ENCODE data around the gene SLC7A9. TPM values are rescaled to one million over a fixed set of nuclear protein-coding genes. Genes with fewer than 3 reads are reported as not detected.

SLC7A9 gene
- total and polyA plus RNA-seq, 7 donors: 0.20 to 0.49 (median 0.36) TPM; not detected in 4

DNA sequence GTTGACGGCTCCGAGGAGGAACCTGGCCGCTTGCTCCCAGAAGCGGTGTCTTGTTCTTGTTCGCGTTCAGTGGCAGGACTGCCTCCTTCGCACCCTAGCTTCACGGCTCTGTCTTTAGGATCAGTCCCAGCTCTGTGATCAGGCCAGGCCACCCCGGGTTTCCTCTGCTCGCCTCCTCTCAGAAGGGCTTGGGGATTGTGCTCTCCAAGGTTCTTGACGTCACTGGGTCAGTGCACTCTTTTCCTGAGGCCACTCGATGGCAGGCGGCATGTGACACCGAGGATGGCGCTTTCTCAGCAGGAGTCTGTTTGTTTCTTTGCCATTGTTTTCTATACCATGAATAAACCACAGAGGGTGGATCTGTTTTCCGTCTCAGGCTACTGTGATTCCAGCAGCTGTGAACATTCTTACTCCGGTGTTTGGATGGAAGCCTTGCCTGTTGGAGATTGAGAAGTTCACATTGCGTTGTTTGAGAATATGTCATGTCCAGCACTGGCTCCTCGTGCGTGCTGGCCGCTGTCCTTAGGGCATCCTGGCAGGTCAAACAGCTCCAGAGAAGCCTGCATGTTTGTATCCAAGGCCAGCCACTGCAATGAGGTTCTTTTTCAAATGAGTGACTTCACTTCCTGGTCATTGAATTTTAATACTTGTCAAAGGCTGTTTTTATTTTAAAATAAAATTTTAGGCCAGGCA lies 44.5 kb downstream of the SLC7A9 start:
- H3K27me3 ChIP-seq: peaks cover 0 to 8% (median 0%) of the 10 kb centered on the region in 3 donors
- no peaks in the 10 kb centered on the region for H3K9me3 ChIP-seq
- no peaks in the 10 kb centered on the region for H3K36me3 ChIP-seq
- 58 to 78% methylated on average over 21 of the region's 21 CpGs for WGBS, 2 donors
- no peaks in the 10 kb centered on the region for H3K4me1 ChIP-seq
- no peak for DNase-seq
- TF ChIP-seq EP300 (IDR thresholded peaks at IDR 0.05): no peak
- intact Hi-C loops (cut with DNase I): no loop called here
- no peak overlapping the region for H3K27ac ChIP-seq
- no peak overlapping the region for H3K4me3 ChIP-seq

DNA sequence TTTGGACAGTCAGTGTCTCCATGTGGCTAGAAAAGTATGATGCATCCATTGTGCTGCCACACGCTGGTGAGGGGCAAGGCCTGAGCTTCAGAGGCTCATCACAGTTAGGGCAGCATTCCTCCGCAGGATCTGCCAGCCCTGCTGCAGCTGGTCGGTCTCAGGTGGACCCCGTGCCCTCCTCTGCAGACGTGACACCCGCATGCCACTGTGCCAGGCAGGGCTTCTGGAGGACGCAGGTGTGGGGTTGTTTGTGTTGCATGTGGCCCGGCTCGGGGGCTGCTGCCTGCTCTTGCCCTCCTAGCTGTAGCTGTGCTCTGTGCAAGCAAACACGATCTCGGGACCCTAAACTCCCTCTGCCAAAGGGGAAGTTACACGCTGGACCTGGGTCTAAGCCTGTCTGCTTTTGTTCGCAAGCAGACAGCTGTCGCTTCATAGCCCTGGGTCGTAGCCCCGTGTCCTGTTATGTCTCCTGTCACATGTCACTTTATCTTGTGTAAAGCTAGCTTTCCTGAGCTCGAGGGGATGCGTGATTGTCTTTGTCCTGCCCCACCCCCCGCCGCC lies 45.3 kb downstream of the SLC7A9 start:
- intact Hi-C loops (cut with DNase I): no loop called here
- H3K9me3 ChIP-seq: no peaks in the 10 kb centered on the region
- H3K36me3 ChIP-seq: no peaks in the 10 kb centered on the region
- no peak overlapping the region for H3K4me3 ChIP-seq
- H3K4me1 ChIP-seq: no peaks in the 10 kb centered on the region
- DNase-seq: no peak
- TF ChIP-seq POLR2A (IDR thresholded peaks at IDR 0.05) (no peak), EP300 (IDR thresholded peaks at IDR 0.05) (no peak), POLR2AphosphoS5 (IDR thresholded peaks at IDR 0.05) (no peak)
- TF ChIP-seq, protein P1, sequence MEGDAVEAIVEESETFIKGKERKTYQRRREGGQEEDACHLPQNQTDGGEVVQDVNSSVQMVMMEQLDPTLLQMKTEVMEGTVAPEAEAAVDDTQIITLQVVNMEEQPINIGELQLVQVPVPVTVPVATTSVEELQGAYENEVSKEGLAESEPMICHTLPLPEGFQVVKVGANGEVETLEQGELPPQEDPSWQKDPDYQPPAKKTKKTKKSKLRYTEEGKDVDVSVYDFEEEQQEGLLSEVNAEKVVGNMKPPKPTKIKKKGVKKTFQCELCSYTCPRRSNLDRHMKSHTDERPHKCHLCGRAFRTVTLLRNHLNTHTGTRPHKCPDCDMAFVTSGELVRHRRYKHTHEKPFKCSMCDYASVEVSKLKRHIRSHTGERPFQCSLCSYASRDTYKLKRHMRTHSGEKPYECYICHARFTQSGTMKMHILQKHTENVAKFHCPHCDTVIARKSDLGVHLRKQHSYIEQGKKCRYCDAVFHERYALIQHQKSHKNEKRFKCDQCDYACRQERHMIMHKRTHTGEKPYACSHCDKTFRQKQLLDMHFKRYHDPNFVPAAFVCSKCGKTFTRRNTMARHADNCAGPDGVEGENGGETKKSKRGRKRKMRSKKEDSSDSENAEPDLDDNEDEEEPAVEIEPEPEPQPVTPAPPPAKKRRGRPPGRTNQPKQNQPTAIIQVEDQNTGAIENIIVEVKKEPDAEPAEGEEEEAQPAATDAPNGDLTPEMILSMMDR (IDR thresholded peaks at IDR 0.05): no peak
- WGBS, 2 donors: 48 to 68% methylated on average over 20 of the region's 20 CpGs
- H3K27me3 ChIP-seq: peaks cover 0 to 8% (median 0%) of the 10 kb centered on the region in 3 donors
- H3K27ac ChIP-seq: no peak overlapping the region

- no peaks in the 10 kb centered on the region for H3K4me1 ChIP-seq
- no peaks in the 10 kb centered on the region for H3K36me3 ChIP-seq
- TF ChIP-seq POLR2AphosphoS5 (IDR thresholded peaks at IDR 0.05) (no peak), EP300 (IDR thresholded peaks at IDR 0.05) (no peak), POLR2A (IDR thresholded peaks at IDR 0.05) (no peak)
- TF ChIP-seq, protein P1 (IDR thresholded peaks at IDR 0.05): no peak
- H3K27me3 ChIP-seq: peaks cover 0 to 8% (median 0%) of the 10 kb centered on the region in 3 donors
- H3K4me3 ChIP-seq: no peak overlapping the region
- 86 to 87% methylated on average over 7 of the region's 7 CpGs for WGBS, 2 donors
- no peak for DNase-seq
- intact Hi-C loops (cut with DNase I): no loop called here
- no peak overlapping the region for H3K27ac ChIP-seq
- H3K9me3 ChIP-seq: no peaks in the 10 kb centered on the region
Measured at GRCh38 chr19:32823747-32824102, 45.8 kb downstream of the SLC7A9 start.

GRCh38 chr19:32822916-32823746 lies 46.4 kb downstream of the SLC7A9 start:
- peaks cover 0 to 8% (median 0%) of the 10 kb centered on the region in 3 donors for H3K27me3 ChIP-seq
- H3K4me1 ChIP-seq: no peaks in the 10 kb centered on the region
- DNase-seq: no peak
- intact Hi-C loops (cut with DNase I): no loop called here
- TF ChIP-seq, protein P1 (IDR thresholded peaks at IDR 0.05): no peak
- TF ChIP-seq POLR2A (IDR thresholded peaks at IDR 0.05) (no peak), EP300 (IDR thresholded peaks at IDR 0.05) (no peak), POLR2AphosphoS5 (IDR thresholded peaks at IDR 0.05) (no peak)
- H3K4me3 ChIP-seq: no peak overlapping the region
- no peaks in the 10 kb centered on the region for H3K36me3 ChIP-seq
- no peaks in the 10 kb centered on the region for H3K9me3 ChIP-seq
- H3K27ac ChIP-seq: no peak overlapping the region
- 87 to 88% methylated on average over 14 of the region's 14 CpGs for WGBS, 2 donors

Data from sigmoid colon (tissue), 7 donors.